Measurements from ENCODE around the gene CD247.

CD247 gene

DNA sequence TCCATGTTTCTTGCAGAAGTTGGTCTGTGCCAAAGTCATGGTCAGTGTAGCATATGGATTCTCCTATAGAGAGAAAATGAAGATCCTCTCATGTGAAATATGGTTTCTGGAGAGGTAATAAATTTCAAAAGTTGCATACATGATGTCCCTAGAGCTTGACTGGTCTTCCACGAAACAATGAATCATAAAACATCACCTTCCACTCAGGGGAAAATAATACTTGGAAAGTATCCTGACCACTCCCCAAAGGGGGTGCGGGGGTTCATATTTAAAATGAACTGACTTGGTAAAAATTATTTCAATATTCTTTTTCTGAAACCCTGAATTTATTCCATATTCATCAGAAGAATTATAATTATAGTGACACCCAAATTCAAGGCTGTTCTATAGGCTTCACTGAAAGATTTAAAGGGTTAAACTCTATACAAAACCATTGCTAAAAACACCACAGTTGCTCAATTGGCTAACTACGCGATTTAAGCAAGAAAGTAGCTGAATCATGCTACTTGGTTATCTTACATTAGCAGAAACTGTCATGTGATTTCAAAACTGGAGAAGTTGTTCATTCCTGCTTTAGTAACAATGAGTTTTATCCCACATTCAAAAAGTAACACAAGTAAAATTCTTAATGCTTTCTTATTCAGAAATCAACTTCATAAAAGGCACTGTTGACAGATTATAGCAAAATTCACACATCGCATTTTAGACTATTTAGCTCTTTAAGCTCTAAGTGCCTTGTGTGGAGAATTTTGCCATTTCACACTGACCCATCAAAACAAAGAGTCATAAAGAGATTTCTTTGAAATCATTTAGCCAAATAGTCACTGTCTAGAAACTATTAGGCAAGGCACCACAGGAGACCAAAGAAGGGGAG, 30.0 kb upstream of the CD247 start:
- H3K27ac Mint-ChIP-seq = no peak overlapping the region
- H3K27me3 Mint-ChIP-seq = no peaks in the 10 kb centered on the region
- no peaks in the 10 kb centered on the region for H3K9me3 Mint-ChIP-seq (ENCODE audit: low read depth)
- peaks cover 17% of the 10 kb centered on the region for H3K4me1 Mint-ChIP-seq (ENCODE audit: low read depth)
- peaks cover 7% of the 10 kb centered on the region for H3K36me3 Mint-ChIP-seq
- no peak overlapping the region for H3K4me3 Mint-ChIP-seq

DNA sequence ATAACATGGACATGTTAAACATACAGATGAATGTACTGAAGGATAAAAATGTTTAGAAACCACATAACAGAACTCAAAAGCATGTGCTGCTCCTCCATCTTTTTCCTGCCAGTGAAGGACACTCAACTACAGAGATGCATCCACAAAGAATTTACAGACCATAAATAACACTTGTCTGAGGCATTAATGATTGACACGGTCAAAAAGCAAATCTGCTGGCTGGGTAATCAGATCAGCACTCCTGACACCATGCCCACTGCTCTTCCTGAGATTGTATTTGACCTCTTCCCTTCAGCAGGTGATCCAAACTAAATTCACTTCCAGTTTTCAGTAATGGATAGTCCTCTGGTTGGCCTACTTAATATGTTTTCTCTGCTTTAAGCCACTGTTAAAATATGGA, 28.6 kb upstream of the CD247 start:
- no peaks in the 10 kb centered on the region for H3K9me3 Mint-ChIP-seq (ENCODE audit: low read depth)
- no peak overlapping the region for H3K4me3 Mint-ChIP-seq
- no peaks in the 10 kb centered on the region for H3K27me3 Mint-ChIP-seq
- H3K27ac Mint-ChIP-seq = no peak overlapping the region
- H3K36me3 Mint-ChIP-seq = peaks cover 7% of the 10 kb centered on the region
- peaks cover 12% of the 10 kb centered on the region for H3K4me1 Mint-ChIP-seq (ENCODE audit: low read depth)

DNA sequence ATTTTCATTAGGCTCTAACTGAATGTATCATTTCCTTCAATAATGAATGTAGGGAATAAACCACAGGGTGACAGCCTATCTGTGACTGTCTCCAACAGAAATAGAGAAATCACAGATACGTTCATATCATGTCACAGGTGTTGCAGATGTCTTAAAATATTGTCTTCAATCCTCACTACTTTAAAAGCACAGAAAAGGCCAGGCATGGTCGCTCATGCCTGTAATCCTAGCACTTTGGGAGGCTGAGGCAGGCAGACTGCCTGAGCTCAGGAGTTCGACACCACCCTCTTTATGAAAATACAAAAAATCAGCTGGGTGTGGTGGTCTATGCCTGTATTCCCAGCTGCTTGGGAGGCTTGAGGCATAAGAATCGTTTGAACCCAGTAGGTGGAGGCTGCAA, 27.0 kb upstream of the CD247 start:
- H3K4me1 Mint-ChIP-seq (ENCODE audit: low read depth) = peaks cover 4% of the 10 kb centered on the region
- no peak overlapping the region for H3K4me3 Mint-ChIP-seq
- no peak overlapping the region for H3K27ac Mint-ChIP-seq
- H3K9me3 Mint-ChIP-seq (ENCODE audit: low read depth) = no peaks in the 10 kb centered on the region
- H3K27me3 Mint-ChIP-seq = no peaks in the 10 kb centered on the region
- H3K36me3 Mint-ChIP-seq = peaks cover 14% of the 10 kb centered on the region

DNA sequence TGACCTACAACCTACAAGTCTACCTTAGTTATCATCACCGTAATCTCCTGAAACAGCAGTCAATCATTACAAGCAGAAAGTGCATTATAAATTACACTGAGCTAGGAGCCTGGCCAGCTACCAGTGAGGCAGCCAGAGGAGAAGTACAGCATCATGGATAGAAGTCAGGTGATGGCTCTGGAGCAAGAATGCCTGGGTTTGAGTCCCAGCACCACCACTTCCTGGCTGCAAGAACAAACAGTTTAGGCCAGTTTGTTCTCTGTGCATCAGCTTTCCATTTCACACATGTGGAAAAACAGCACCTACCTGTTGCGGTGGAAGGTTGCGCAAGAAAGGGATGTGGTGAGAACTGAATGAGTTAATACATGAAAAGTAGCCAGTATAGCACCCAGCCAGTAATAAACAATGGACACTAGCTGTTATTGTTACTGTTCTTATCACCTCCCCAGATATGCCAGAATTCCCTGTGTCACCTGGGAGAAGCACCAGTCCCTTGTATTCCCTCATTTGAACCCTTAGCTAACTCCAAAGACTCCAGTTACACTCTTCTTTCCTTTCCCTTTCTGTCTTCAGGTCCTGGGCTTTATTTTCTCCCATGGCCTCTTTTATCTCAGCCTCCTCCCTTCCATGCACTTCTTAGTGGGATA, 26.2 kb upstream of the CD247 start:
- H3K36me3 Mint-ChIP-seq = peaks cover 14% of the 10 kb centered on the region
- H3K4me1 Mint-ChIP-seq (ENCODE audit: low read depth) = peaks cover 5% of the 10 kb centered on the region
- no peaks in the 10 kb centered on the region for H3K27me3 Mint-ChIP-seq
- H3K27ac Mint-ChIP-seq = no peak overlapping the region
- H3K4me3 Mint-ChIP-seq = no peak overlapping the region
- no peaks in the 10 kb centered on the region for H3K9me3 Mint-ChIP-seq (ENCODE audit: low read depth)

DNA sequence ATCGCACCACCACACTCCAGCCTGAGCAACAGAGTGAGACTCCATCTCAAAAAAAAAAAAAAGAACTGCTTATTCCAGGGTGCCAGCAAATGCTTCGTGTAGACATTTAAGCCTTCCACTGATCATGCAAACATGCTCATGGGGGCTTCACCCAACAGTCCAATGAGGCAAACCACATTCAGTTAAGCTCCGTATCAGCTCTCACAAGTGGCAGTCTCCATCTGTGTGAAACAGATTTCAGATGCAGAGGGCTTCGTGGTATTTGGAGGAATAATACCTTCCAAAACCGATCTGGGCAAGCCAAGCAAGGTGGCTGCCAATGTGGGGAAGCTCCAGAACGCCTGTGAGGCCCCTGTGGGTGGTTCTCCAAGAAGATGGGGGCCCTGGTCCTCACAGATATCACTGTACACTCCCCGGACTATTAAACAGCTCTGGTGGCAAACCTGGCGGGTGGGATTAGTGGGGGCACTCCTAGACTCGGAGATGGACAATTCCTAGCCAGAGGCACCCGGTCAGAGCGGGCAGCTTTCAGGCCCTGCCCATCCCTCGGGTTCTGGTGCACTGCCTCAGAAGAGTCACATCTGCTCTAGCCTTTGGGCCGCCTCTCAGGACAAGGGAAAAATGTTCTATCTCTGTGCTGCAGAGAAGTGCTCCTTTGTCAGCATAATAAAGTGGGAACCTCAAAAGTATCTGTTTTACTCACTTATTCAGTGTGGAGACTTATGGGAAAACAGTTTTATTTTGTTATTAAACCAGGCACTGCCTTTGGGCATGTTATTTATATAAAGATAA, 25.1 kb upstream of the CD247 start:
- Mint-ChIP-seq H3K27ac (no peak overlapping the region), H3K4me3 (no peak overlapping the region), H3K36me3 (peaks cover 14% of the 10 kb centered on the region), H3K9me3 (ENCODE audit: low read depth) (no peaks in the 10 kb centered on the region), H3K27me3 (no peaks in the 10 kb centered on the region), H3K4me1 (ENCODE audit: low read depth) (peaks cover 7% of the 10 kb centered on the region)

DNA sequence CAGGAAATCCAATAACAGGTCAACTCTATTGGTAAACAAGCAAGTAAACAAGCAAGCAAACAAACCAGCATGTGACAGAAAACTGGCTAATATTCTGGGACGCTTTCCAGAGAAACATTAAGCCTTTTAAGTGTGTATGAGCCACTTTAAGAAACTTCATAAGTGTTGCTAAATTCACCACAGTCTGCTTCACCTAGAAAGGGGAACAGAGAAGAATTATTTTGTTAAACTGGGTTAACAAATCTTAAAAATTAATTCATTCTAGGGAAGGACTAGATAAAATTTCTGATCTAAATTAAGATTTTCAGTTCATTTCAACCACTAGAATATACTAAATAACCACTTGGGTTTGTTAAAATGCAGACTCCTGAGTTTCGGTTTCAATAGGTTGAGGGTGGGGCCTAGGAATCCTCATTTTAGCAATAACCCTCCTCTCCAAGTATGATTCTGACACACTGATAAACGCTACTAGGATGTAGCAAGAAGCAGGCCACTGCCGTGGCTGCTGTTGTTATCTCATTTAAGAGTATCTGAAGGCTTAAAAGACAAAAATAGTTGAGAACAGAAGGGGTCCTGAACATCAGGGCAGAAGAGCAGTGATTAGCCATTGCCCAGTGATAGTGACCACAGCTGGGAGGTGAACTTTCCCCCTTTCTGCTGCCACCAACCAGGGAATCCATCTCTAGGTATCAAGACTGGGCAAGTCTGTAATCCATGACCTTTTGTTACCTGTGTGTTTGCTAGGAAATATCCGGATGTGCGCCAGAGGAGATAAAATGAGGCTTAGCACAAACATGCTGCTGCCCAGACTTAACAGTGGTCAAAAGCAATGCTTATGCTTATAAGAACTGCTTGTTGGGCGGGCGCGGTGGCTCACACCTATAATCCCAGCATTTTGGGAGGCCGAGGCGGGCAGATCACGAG, 24.0 kb upstream of the CD247 start:
- no peak overlapping the region for H3K4me3 Mint-ChIP-seq
- peaks cover 14% of the 10 kb centered on the region for H3K36me3 Mint-ChIP-seq
- no peaks in the 10 kb centered on the region for H3K9me3 Mint-ChIP-seq (ENCODE audit: low read depth)
- no peak overlapping the region for H3K27ac Mint-ChIP-seq
- peaks cover 7% of the 10 kb centered on the region for H3K4me1 Mint-ChIP-seq (ENCODE audit: low read depth)
- H3K27me3 Mint-ChIP-seq = no peaks in the 10 kb centered on the region

DNA sequence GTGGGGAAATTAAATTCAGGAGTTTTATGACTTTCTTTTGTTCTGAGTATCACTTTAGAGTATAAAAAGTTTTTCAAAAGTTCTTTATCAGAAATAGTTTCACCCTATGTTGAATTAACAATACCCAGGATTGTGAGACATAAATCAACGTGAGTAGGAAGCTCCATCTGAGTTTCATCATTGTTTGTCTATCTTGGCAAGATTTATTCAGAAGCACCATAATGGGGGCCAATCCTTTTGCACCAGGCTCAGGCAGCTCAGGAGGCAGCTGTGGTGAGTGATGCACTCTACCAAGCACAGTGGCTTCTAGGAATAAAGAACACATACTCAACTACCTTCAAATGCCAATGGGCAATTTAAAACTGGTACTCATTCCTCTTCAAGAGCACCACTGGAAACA, 23.3 kb upstream of the CD247 start:
- Mint-ChIP-seq H3K27ac (no peak overlapping the region), H3K4me3 (no peak overlapping the region), H3K4me1 (ENCODE audit: low read depth) (peaks cover 7% of the 10 kb centered on the region), H3K36me3 (peaks cover 11% of the 10 kb centered on the region), H3K9me3 (ENCODE audit: low read depth) (no peaks in the 10 kb centered on the region), H3K27me3 (no peaks in the 10 kb centered on the region)

DNA sequence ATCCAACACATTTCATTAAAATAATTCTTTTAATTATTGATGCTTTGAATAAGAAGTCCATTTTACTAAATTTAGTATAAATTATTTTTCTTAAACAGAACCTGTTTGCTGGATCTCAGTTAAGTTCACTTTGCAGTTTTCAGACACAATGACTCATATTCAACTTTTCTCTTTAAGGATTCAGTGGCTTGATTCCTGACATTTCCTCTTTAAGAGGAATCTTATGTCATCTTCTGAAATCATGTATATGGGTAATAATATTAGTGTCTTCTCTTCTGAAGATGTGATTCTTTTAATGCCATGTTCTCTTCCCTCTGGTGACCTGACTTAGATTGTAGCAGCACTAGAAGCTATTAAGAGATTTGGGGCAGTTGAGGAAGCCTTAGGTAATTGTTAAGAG, 22.7 kb upstream of the CD247 start:
- H3K36me3 Mint-ChIP-seq = peaks cover 11% of the 10 kb centered on the region
- H3K4me3 Mint-ChIP-seq = no peak overlapping the region
- H3K27me3 Mint-ChIP-seq = no peaks in the 10 kb centered on the region
- peaks cover 7% of the 10 kb centered on the region for H3K4me1 Mint-ChIP-seq (ENCODE audit: low read depth)
- no peak overlapping the region for H3K27ac Mint-ChIP-seq
- H3K9me3 Mint-ChIP-seq (ENCODE audit: low read depth) = no peaks in the 10 kb centered on the region

DNA sequence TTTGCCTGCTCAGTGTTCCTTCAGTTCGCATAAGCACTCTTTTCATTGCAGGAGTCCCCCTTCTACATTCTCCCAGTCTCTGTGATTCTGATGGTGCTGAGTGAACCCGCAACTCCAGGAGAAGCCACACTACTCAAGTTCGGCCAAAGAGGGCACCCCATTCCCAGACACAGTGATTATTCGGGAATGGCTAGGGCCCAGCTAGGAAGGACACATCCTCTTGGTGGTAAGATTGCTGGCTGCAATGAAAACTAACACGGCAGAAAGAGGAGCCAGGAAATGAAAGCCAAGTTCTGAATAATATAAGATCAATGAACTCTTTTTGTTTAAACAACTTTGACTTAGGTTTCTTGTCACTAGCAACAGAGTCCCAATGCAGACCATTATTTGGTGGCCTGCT, 20.3 kb upstream of the CD247 start:
- Mint-ChIP-seq H3K9me3 (ENCODE audit: low read depth) (no peaks in the 10 kb centered on the region), H3K27ac (no peak overlapping the region), H3K36me3 (peaks cover 7% of the 10 kb centered on the region), H3K27me3 (no peaks in the 10 kb centered on the region), H3K4me3 (no peak overlapping the region), H3K4me1 (ENCODE audit: low read depth) (peaks cover 7% of the 10 kb centered on the region)

DNA sequence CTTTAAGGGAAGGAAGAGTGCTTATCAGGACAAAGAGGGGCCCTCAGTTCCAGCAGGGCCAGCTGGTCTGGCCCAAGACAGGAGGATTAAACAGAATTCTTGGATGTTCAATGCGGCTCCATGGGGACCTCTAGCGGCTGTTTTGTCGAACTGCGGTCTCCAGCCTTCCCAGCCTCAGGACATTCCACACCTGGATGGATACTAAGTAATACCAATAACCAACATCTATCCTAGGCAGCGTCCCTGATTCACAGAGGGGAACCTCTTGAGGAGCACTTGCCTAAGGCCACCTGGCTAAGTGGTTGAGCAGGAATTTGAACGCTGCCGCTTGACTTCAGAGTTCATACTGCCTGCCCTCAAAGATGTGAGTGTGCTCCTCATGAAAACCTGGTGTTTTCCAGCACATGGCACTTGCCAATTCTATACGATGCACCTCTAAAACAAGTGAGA, 15.5 kb upstream of the CD247 start:
- no peaks in the 10 kb centered on the region for H3K9me3 Mint-ChIP-seq (ENCODE audit: low read depth)
- H3K36me3 Mint-ChIP-seq = no peaks in the 10 kb centered on the region
- no peak overlapping the region for H3K4me3 Mint-ChIP-seq
- no peaks in the 10 kb centered on the region for H3K27me3 Mint-ChIP-seq
- H3K4me1 Mint-ChIP-seq (ENCODE audit: low read depth) = peaks cover 1% of the 10 kb centered on the region
- no peak overlapping the region for H3K27ac Mint-ChIP-seq

DNA sequence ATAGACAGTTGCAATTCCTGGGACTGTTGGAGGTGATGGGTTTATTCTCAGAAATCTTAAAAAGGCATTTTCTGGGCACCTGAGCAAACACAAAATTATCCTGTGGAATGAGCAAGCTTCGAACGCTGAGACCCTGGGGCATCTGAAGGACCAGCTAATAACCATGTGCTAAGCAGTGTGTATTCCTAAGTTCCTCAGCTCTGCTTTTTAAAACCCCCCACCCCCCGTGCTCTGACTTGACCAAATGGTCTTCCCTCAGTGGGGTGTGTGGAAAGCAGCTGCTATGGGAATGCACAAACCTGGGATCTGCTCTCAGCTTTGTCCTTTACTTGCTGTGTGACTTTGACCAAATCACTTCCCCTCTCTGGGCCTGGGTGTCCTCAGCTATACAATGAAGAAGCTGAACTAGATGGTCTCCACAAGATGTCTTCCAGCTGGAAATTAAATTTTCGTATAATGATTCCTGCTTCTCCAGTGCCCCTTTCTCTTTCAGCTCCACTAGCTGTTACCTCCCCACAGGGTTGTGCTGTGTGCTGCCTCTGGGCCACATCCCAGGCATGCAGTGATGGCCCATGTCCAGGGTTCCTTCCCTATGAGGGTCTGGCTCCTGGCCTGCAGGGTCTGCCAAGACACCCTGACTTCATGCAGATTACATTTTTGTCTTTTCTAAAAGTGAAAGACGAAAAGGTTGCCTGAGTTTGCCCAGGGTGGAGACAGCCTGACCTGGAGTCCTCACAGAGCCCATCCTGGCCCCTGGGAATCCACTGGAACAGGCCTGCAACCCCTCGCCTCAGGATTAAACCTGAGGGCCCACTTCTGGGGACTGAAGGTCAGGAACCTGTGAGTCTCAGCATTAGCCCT, 14.9 kb upstream of the CD247 start:
- no peaks in the 10 kb centered on the region for H3K27me3 Mint-ChIP-seq
- no peaks in the 10 kb centered on the region for H3K4me1 Mint-ChIP-seq (ENCODE audit: low read depth)

DNA sequence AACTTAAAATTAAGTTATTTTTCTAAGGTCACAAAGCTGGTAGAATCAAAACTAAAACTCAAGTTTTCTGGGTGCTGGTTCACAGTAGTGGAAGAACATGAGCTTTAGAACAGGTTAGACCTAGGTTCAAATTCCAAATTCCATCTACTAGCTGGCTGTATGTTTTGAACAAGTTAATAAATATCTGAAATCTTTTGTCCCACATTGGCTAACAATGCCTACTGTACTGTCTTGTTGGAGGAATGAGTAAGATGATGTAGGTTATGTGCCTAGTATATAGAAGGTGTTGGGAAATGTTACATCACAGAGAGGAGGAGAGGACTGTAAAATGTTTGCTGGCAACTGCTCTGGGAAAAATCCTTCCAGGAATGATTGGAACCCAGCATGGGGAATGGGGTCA, 14.0 kb upstream of the CD247 start:
- Mint-ChIP-seq H3K27me3 (no peaks in the 10 kb centered on the region), H3K4me3 (no peak overlapping the region), H3K36me3 (no peaks in the 10 kb centered on the region), H3K27ac (no peak overlapping the region), H3K9me3 (ENCODE audit: low read depth) (no peaks in the 10 kb centered on the region), H3K4me1 (ENCODE audit: low read depth) (no peaks in the 10 kb centered on the region)

More for the DNA sequence above, 14.9 kb upstream of the CD247 start:
- H3K4me3 Mint-ChIP-seq = no peak overlapping the region
- H3K9me3 Mint-ChIP-seq (ENCODE audit: low read depth) = no peaks in the 10 kb centered on the region
- no peaks in the 10 kb centered on the region for H3K36me3 Mint-ChIP-seq
- no peak overlapping the region for H3K27ac Mint-ChIP-seq

DNA sequence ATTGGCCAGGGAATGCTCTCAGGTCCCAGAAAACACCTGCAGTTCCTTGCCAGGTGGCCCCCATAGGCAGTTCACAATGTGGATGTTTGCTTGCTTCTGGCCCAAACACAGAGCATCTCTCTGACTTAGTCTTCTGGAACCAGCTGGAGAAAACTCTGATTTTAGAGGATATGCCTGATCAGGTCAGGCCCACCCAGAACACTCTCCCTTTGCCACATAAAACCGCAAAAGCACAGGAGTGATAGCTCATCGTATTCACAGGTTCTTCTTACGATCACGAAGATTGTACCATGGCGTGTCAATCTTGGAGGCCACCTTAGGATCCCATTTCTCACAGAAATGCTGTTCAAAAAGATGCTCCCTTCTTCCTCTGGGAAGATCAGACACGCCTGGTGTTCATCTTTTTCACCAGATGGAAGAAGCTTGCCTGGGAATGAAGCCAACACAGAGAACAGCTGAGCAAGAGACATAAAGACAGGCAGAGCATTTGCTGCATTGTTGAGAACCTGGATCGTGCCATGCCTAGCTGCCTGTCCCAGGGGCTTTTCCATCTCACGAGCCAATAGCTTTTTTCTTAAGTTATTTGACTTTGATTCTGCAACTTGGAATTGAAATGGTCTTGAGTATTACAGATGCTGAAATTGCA, 11.6 kb upstream of the CD247 start:
- H3K27me3 Mint-ChIP-seq = no peaks in the 10 kb centered on the region
- H3K27ac Mint-ChIP-seq = no peak overlapping the region
- H3K9me3 Mint-ChIP-seq (ENCODE audit: low read depth) = no peaks in the 10 kb centered on the region
- H3K36me3 Mint-ChIP-seq = no peaks in the 10 kb centered on the region
- H3K4me1 Mint-ChIP-seq (ENCODE audit: low read depth) = peaks cover 2% of the 10 kb centered on the region
- no peak overlapping the region for H3K4me3 Mint-ChIP-seq

Data from activated naive CD8-positive, alpha-beta T cell (primary cell).